Liver (tissue), 3 donors: ENCODE data around the gene PPFIA4.

Experiments used
- ATF3 ChIP-seq: IDR thresholded peaks from 2 replicates; pipeline ENCODE4 v1.6.1; 2016; ENCODE audit warnings: antibody characterized with exemption
- CTCF ChIP-seq: fragments of 150-350 bp; IDR thresholded peaks from 2 replicates; pipeline ENCODE4 v1.5.1; 2017; ENCODE audit warnings: improper control_type of control experiment, low read depth, low read length; ENCODE audit not compliant: missing input control
- FOXA1 ChIP-seq: IDR thresholded peaks from 2 replicates; pipeline ENCODE4 v1.6.1; 2016; ENCODE audit warnings: antibody characterized with exemption
- GABPA ChIP-seq, 2 donors: IDR thresholded peaks in 1 of 2; conservative IDR thresholded peaks in 1 of 2; 2 replicates each; pipeline ENCODE4 v1.6.1; 2016; ENCODE audit warnings: antibody characterized with exemption in 2 of 2, mild to moderate bottlenecking in 1 of 2, moderate library complexity in 1 of 2
- HNF4A ChIP-seq, 2 donors: conservative IDR thresholded peaks; 2 replicates each; pipeline ENCODE4 v1.6.1; 2016; ENCODE audit warnings: antibody characterized with exemption in 2 of 2, mild to moderate bottlenecking in 2 of 2
- HNF4G ChIP-seq: IDR thresholded peaks from 2 replicates; pipeline ENCODE4 v1.6.1; 2016; ENCODE audit warnings: antibody characterized with exemption
- JUND ChIP-seq, 2 donors: IDR thresholded peaks; 2 replicates each; pipeline ENCODE4 v1.6.1; 2016; ENCODE audit warnings: antibody characterized with exemption in 2 of 2
- MAX ChIP-seq: IDR thresholded peaks from 2 replicates; pipeline ENCODE4 v1.6.1; 2016; ENCODE audit warnings: antibody characterized with exemption
- RAD21 ChIP-seq, 2 donors: IDR thresholded peaks; 2 replicates each; pipeline ENCODE4 v1.6.1; 2016; ENCODE audit warnings: antibody characterized with exemption in 2 of 2, mild to moderate bottlenecking in 2 of 2
- REST ChIP-seq: IDR thresholded peaks from 2 replicates; pipeline ENCODE4 v1.6.1; 2016; ENCODE audit warnings: antibody characterized with exemption, mild to moderate bottlenecking
- TAF1 ChIP-seq: conservative IDR thresholded peaks from 2 replicates; pipeline ENCODE4 v1.6.1; 2016; ENCODE audit warnings: antibody characterized with exemption, mild to moderate bottlenecking
- YY1 ChIP-seq: IDR thresholded peaks from 2 replicates; pipeline ENCODE4 v1.6.1; 2016; ENCODE audit warnings: antibody characterized with exemption, mild to moderate bottlenecking
- ZBTB33 ChIP-seq: IDR thresholded peaks from 2 replicates; pipeline ENCODE4 v1.6.1; 2016; ENCODE audit warnings: antibody characterized with exemption
- donor health status: healthy.
- donor health status: healthy.

- no peak for TF ChIP-seq CTCF
- TF ChIP-seq MAX, result no peak
- no peak for TF ChIP-seq ATF3
- no peak for TF ChIP-seq YY1
- no peak for TF ChIP-seq JUND (IDR thresholded peaks at IDR 0.05)
- no peak for TF ChIP-seq GABPA (IDR thresholded peaks at IDR 0.05 in 1 of 2, conservative IDR thresholded peaks at IDR 0.05 in 1 of 2)
- no peak for TF ChIP-seq TAF1
- TF ChIP-seq HNF4G, result no peak
- TF ChIP-seq REST, result no peak
- no peak for TF ChIP-seq FOXA1
- TF ChIP-seq RAD21 (IDR thresholded peaks at IDR 0.05), result no peak
- no peak for TF ChIP-seq HNF4A (conservative IDR thresholded peaks at IDR 0.05)
- no peak for TF ChIP-seq ZBTB33
These were observed 86.2 kb downstream of the PPFIA4 start for GRCh38 chr1:203112475-203112874.
